K562 (cell line): Measurements from ENCODE around the gene DCUN1D1. TPM values are rescaled to one million over a fixed set of nuclear protein-coding genes. Genes with fewer than 3 reads are reported as not detected.

Experiments
- CBFB ChIP-seq: sonication (generic); formaldehyde crosslinking; IDR thresholded peaks from 2 replicates; pipeline ENCODE4 v1.4.0; 2020; ENCODE audit warnings: mild to moderate bottlenecking, missing genetic modification reagents
- CHD1 ChIP-seq: fragments of 200-600 bp; sonication (generic); IDR thresholded peaks from one replicate; pipeline ENCODE4 v1.6.1; 2012; ENCODE audit warnings: mild to moderate bottlenecking, moderate library complexity, low read length, inconsistent platforms
- DIDO1 ChIP-seq: fragments of 450-650 bp; IDR thresholded peaks from 2 replicates; pipeline ENCODE4 v1.6.1; 2016; ENCODE audit warnings: low read depth, missing biosample characterization, missing genetic modification characterization
- DMBX1 ChIP-seq: fragments of 250-450 bp; sonication (Bioruptor Pico); IDR thresholded peaks from 2 replicates; pipeline ENCODE4 v1.8.0; 2022; ENCODE audit warnings: inconsistent platforms, mild to moderate bottlenecking, moderate library complexity, borderline replicate concordance
- ELK1 ChIP-seq: sonication (generic); formaldehyde crosslinking; IDR thresholded peaks from 2 replicates; pipeline ENCODE4 v1.8.1; 2022; ENCODE audit warnings: missing genetic modification reagents
- HDAC1 ChIP-seq, 2 experiments: fragments of 450-650 bp; IDR thresholded peaks; 2 replicates each; pipeline ENCODE4 v1.6.1; 2016 to 2017; ENCODE audit warnings: inconsistent platforms in 1 of 2, mild to moderate bottlenecking in 1 of 2, moderate library complexity in 1 of 2
- HDAC3 ChIP-seq: fragments of 450-650 bp; IDR thresholded peaks from 2 replicates; pipeline ENCODE4 v1.6.1; 2018; ENCODE audit warnings: borderline replicate concordance, mild to moderate bottlenecking, moderate library complexity; ENCODE audit not compliant: partially characterized antibody
- L3MBTL2 ChIP-seq: fragments of 450-650 bp; IDR thresholded peaks from 2 replicates; pipeline ENCODE4 v1.6.1; 2016; ENCODE audit warnings: mild to moderate bottlenecking, moderate library complexity
- MNT ChIP-seq, 2 experiments: fragments of 450-650 bp; conservative IDR thresholded peaks; 2 replicates each; pipeline ENCODE4 v1.6.1; 2017; ENCODE audit warnings: mild to moderate bottlenecking in 2 of 2, moderate library complexity in 2 of 2
- MXD1 ChIP-seq: fragments of 250-450 bp; sonication (Bioruptor Pico); IDR thresholded peaks from 2 replicates; pipeline ENCODE4 v1.8.0; 2021; ENCODE audit warnings: borderline replicate concordance, mild to moderate bottlenecking, moderate library complexity; ENCODE audit not compliant: poor library complexity, severe bottlenecking
- NCOA1 ChIP-seq: fragments of 450-650 bp; IDR thresholded peaks from 2 replicates; pipeline ENCODE4 v1.6.1; 2016; ENCODE audit warnings: low read depth
- NR2C1 ChIP-seq, 2 experiments: fragments of 450-650 bp; IDR thresholded peaks; 2 replicates each; pipeline ENCODE4 v1.6.1; 2017; ENCODE audit warnings: mild to moderate bottlenecking in 2 of 2, antibody characterized with exemption in 1 of 2, inconsistent platforms in 1 of 2, missing compliant biosample characterization in 1 of 2, missing genetic modification characterization in 1 of 2
- PHB ChIP-seq: fragments of 250-450 bp; sonication (Bioruptor Pico); IDR thresholded peaks from 2 replicates; pipeline ENCODE4 v1.5.0; 2021
- POLR2B ChIP-seq: fragments of 450-650 bp; IDR thresholded peaks from 2 replicates; pipeline ENCODE4 v1.6.1; 2018; ENCODE audit warnings: low read depth; ENCODE audit not compliant: partially characterized antibody
- PTTG1 ChIP-seq: fragments of 450-650 bp; IDR thresholded peaks from 2 replicates; pipeline ENCODE4 v1.6.1; 2016; ENCODE audit warnings: low read depth, mild to moderate bottlenecking, missing genetic modification characterization, missing compliant biosample characterization
- SNIP1 ChIP-seq: fragments of 450-650 bp; IDR thresholded peaks from 2 replicates; pipeline ENCODE4 v1.7.1; 2017; ENCODE audit warnings: low read depth, mild to moderate bottlenecking
- WHSC1 ChIP-seq: IDR thresholded peaks from one replicate; pipeline ENCODE4 v1.6.1; 2012; ENCODE audit warnings: low read length, control low read depth, inconsistent platforms
- ZBTB1 ChIP-seq: sonication (generic); formaldehyde crosslinking; IDR thresholded peaks from 2 replicates; pipeline ENCODE4 v1.8.1; 2023; ENCODE audit warnings: missing genetic modification reagents, low read depth, mild to moderate bottlenecking, borderline replicate concordance
- ZNF140 ChIP-seq: fragments of 250-450 bp; sonication (Bioruptor Pico); IDR thresholded peaks from 2 replicates; pipeline ENCODE4 v1.8.0; 2021; ENCODE audit warnings: moderate library complexity, mild to moderate bottlenecking, inconsistent platforms
- ZNF197 ChIP-seq: fragments of 200-800 bp; sonication (Bioruptor generic); IDR thresholded peaks from 2 replicates; pipeline ENCODE4 v1.6.1; 2016; ENCODE audit warnings: low read depth, missing genetic modification characterization, missing compliant biosample characterization
- ZNF232 ChIP-seq: sonication (generic); formaldehyde crosslinking; IDR thresholded peaks from 2 replicates; pipeline ENCODE4 v1.8.0; 2022; ENCODE audit warnings: mild to moderate bottlenecking, missing genetic modification reagents
- ZNF57 ChIP-seq: fragments of 450-650 bp; formaldehyde crosslinking; IDR thresholded peaks from 2 replicates; pipeline ENCODE4 v1.4.0; 2020; ENCODE audit warnings: mild to moderate bottlenecking, moderate library complexity
- ZNF655 ChIP-seq: fragments of 250-450 bp; sonication (Bioruptor Pico); IDR thresholded peaks from 2 replicates; pipeline ENCODE4 v1.5.0; 2021
- ZNF695 ChIP-seq: fragments of 450-650 bp; formaldehyde crosslinking; IDR thresholded peaks from 2 replicates; pipeline ENCODE4 v1.4.0; 2020; ENCODE audit warnings: mild to moderate bottlenecking, moderate library complexity
- polyA plus RNA-seq, 8 experiments: library from polyadenylated mRNA; depleted of rRNA in 4 of 8; stranded (reverse) in 5 of 8; unstranded in 3 of 8; fragments of >200 nt; fragmentation: Nextera tagmentation in 2 of 8; fragmentation: Illumina TruSeq in 1 of 8; extraction: Ambion mirVana in 2 of 8; extraction: Trizol in 1 of 8; gene quantifications; 2 replicates each; pipeline versions ENCODE4 v1.2.1 to v1.2.3, GENCODE V29; 2011 to 2014; ENCODE audit warnings: inconsistent platforms in 1 of 8, missing spikeins in 1 of 8
- total RNA-seq, 7 experiments: library from RNA; depleted of rRNA in 6 of 7; stranded (reverse); fragments of >200 nt in 6 of 7; fragmentation: Illumina TruSeq in 2 of 7; extraction: Trizol in 2 of 7; gene quantifications; 2 replicates each; pipeline versions ENCODE4 v1.2.1 to v1.2.3, GENCODE V29; 2011 to 2021; ENCODE audit warnings: low replicate concordance in 1 of 7

The DCUN1D1 gene
- total and polyA plus RNA-seq, 9 of the 15 experiments (the other 6 are each of a cell fraction or from before 2014, with no cell fraction given), result 11.4 to 46.8 (median 28.2) TPM

GRCh38 chr3:182920515-182921084, 59.7 kb downstream of the DCUN1D1 start (continued):
- TF ChIP-seq ZNF57 (CRISPR knock-in tag), result no peak
- no peak for TF ChIP-seq ZBTB1 (CRISPR knock-in tag)
- no peak; the same call in 1 of the 2 replicates for TF ChIP-seq NR2C1 (IDR thresholded peaks at IDR 0.05)
- no peak for TF ChIP-seq NR2C1 (tag; IDR thresholded peaks at IDR 0.05)
- TF ChIP-seq ZNF655 (CRISPR knock-in tag), result no peak
- no peak for TF ChIP-seq PHB
- TF ChIP-seq HDAC1 (IDR thresholded peaks at IDR 0.05), result peak in 1 of 2 experiments; percentile 85; a peak in 3 of 4 replicates
- TF ChIP-seq MNT (conservative IDR thresholded peaks at IDR 0.05), result peak; percentile 17 to 44; a peak in 2 of 4 replicates
- peak; percentile 74; the same call in 1 of the 2 replicates for TF ChIP-seq ZNF197 (CRISPR knock-in tag)
- TF ChIP-seq ZNF695 (CRISPR knock-in tag), result no peak
- TF ChIP-seq DIDO1, result no peak
- TF ChIP-seq DMBX1 (CRISPR knock-in tag), result no peak
- TF ChIP-seq CHD1, result no peak
- no peak for TF ChIP-seq ZNF140 (CRISPR knock-in tag)
- TF ChIP-seq POLR2B, result peak; percentile 56
- peak; percentile 57 for TF ChIP-seq NCOA1
- TF ChIP-seq PTTG1 (tag), result no peak
- peak; percentile 67 for TF ChIP-seq HDAC3
- no peak for TF ChIP-seq MXD1 (CRISPR knock-in tag)
- no peak for TF ChIP-seq ZNF232 (CRISPR knock-in tag)
- TF ChIP-seq SNIP1, result no peak
- no peak for TF ChIP-seq ELK1 (CRISPR knock-in tag)
- no peak for TF ChIP-seq CBFB (CRISPR knock-in tag)
- TF ChIP-seq WHSC1, result no peak
- peak; percentile 93 for TF ChIP-seq L3MBTL2
